HG03064 (cell line): ENCODE measurements around the gene HEATR3.

Experiments used
- ATAC-seq: cut with Tn5 transposase; IDR thresholded peaks from one replicate; pipeline ENCODE4 v1.9.1; 2021; ENCODE audit warnings: low read depth; ENCODE audit not compliant: unreplicated experiment

HEATR3 gene, protein sequence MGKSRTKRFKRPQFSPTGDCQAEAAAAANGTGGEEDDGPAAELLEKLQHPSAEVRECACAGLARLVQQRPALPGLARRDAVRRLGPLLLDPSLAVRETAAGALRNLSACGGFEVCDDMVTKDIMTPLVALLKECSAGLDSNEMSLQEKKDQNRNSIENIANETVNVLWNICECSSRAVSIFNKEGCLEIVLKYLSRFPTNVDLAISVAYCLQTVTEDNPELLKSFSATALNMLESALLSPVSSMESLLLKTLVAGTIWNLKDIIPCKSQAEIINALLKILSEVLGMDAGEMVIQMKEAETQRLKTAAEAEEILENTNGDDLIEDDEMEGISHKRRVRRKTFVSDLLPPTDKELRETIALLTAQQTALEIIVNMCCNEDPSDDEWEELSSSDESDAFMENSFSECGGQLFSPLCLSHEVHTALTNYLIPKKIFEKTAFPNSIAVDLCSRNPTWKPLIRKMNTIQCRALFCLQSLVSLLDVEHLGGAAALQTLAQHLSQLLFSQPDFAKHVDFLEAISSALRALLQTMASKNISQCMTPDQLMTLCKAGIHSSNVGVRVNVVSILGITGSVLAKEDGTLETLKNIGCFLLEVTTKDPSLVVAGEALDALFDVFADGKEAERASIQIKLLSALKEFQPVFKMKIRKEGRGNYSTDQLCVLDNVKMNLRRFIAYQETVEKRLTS

DNA sequence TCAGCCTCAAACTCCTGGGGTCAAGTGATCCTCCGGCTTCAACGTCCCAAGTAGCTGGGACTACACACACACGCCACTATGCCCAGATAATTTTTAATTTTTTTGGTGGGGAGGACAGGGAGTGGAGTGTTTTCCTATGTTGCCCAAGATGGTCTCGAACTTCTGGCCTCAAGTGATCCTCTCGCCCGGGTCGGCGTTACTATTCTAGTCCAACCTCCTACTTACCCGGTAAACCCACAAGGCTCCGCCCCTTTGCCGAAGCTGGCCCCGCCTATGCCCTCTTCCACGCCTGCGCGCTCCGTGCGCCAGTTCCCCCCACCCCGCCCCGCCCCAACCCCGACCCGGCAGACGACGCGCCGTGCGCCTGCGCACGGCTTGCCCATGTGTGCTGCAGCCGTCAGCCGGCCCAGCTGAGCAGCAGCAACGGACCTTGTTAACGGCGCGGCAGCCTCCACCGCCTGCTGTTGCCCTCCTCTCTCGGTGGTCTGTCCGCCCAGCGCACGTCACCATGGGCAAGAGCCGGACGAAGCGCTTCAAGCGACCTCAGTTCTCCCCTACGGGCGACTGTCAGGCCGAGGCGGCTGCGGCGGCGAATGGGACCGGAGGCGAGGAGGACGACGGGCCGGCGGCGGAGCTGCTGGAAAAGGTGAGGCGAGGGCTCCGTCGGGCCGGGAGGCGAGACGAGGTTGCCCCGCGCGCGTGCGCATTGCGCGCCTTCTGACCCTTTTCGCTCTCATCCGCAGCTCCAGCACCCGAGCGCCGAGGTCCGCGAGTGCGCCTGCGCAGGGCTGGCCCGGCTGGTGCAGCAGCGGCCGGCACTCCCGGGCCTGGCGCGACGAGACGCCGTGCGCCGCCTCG is at the start of gene HEATR3:
HEATR3 (plus strand) TSS at position 347 of the 858 bp plus-strand sequence; CDS start at position 509, 162 bp downstream.
- peak; percentile 78 for ATAC-seq

DNA sequence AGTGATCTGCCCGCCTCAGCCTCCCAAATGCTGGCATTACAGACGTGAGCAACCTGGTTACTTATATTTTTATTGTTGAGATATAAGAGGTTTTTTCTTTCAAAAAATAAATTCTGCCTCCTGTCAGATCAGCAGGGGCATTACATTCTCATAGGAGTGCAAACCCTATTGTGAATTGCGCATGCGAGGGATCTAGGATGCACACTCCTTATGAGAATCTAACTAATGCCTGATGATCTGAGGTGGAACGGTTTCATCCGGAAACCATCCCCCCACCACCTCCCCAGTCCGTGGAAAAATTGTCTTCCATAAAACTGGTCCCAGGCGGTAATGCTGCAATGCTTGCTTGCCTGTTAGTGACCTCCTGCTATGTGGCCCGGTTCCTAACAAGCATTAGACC is 48.2 kb upstream of the HEATR3 start:
- ATAC-seq: no peak

DNA sequence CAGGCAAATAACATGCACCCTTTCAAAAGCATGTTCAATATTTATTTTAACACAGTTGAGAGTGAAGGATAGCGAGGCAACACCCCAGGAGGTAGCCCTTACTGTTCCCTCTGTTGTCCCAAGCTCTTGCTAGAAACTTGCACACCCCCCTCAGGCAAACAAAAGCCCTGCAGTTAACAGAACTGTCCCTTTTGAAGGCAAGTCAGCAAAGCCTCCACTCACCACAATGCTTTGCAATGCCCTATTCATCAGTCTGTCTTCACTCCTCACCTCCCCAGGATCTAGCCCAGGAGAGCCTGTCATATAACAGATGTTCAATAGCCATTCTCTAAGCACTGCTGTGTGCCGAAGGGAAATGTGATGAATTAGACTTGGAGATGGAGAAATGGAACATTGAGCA is 44.2 kb upstream of the HEATR3 start:
- no peak for ATAC-seq

DNA sequence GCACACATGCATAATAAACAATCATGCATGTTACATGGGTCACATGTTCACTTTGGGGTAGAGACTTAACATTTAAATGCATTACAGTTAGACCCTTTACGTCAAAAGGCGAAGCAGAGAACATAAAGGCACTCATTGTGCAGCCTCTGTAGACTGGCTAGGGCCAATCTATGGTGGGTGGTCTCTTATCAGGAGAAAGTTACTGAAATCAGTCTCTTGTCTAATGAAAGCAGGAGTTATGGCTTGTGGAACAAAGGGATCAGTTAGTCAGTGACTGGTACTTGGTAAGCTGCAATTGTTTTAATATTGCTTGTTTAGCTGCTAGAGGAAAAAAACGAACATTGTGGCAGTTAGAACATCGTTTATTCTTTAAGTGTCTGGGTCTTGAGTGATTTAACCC is 42.1 kb upstream of the HEATR3 start:
- no peak for ATAC-seq

DNA sequence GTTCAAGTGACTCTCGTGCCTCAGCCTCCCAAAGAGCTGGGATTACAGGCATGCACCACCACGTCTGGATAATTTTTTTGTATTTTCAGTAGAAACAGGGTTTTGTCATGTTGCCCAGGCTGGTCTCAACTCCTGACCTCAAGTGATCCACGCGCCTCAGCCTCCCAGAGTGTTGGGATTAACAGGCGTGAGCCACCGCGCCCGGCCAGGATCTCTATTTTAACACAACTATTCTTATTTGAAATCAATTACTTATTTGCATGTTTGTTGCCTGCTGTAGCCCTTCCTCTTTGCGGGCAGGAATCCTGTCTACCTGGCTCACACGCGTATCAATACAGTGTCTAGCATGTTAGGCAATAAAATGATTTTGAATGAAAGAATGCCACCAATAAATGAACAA is 41.6 kb upstream of the HEATR3 start:
- no peak for ATAC-seq

DNA sequence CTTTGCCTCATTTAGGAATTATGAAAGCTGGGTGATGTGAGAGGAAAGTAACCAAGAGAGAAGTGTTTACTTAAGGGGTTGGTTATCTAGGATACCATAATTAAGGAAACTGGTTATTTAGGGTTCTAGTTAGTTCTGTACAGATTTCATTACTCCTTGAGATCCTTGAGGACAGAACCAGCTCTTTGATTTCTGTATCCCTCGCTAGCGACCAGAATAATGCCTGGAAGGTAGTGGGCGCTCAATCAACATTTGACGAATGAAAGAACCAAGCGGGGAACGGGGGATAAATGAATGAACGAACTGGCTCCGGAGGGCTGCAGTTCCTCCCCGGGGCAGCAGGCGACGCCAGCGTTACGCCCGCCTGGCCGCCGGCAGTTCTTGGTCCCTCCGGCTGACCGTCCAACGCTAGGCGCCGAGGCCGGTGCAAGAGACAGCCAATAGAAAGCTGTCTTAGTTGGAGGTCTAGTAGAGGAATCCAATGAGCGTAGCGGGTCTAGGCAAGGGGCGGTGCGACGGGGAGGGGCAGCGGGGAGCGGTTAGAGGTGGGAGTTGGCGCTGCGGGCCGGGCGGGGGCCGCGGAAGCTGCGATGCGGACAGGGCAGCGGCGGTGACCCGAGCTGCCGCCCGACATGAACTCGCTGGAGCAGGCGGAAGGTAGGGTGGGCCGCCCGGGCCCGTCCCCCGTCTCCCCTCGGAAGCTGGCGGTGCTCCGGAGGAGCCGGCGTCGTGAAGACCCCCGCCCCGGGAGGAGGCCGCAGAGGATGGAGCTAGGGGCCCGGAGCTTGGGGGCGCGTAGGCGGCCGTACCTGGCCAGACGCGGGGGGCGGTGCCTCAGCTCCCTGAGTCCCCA is 40.9 kb upstream of the HEATR3 start, which contains the start of gene CNEP1R1:
CNEP1R1 (plus strand) TSS at position 542 of the 853 bp plus-strand sequence; CDS start at position 633, 91 bp downstream.
- peak; percentile 99 for ATAC-seq

DNA sequence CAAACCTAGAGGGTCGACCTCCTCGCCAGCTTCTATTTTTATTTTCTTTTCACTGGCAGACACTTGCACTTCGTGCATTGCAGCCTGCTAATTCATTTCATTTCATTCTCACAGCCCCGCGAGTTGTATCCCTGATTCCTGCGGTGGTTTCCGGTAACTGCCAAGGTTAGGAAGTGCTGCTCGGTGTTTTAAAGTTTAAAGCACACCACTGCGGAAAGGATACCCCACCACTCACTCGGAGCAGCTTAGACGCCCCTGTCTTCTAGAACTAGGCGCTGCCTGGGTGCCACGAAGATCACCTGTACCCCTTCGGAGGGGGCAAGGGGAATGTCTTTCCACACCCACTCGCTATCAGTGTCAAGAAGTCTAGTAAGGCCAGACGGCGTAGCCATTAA is 40.2 kb upstream of the HEATR3 start:
- ATAC-seq: peak; percentile 10

DNA sequence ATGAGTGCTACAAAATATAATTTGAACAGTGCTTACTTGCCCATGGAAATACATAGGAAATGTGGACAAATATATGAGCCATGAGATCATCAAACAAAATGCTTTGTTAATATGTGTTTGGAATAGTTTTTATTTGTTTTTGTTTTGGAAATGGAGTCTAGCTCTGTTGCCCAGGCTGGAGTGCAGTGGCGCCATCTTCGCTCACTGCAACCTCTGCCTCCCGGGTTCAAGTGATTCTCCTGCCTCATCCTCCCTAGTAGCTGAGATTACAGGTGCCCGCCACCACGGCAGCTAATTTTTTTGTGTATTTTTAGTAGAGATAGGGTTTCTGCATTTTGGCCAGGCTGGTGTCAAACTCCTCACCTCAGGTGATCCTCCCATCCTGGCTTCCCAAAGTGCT is 37.9 kb upstream of the HEATR3 start:
- no peak for ATAC-seq

DNA sequence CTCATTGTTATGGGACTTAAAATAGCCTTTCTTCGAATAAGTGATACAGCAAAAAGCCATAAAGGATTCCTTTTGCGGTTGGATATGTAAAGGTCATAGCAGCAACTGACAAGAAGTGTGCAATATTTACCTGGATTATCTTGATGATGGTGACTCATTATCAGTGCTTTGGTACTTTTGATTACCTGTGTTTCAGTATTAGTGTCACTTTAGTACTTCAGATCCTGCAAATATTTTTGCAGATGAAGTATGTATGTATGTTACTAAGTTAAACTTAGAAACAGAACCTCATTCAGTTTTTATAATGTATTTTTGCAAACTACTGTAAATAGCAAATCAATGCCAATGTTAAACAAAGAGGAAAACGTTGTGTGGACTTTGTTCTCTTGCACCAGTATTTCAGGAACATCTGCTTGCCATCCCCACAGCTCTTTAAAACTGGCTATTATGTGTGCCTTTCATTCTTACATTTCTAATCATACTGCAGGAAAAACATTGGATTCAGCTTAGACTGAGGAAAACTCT is 30.2 kb upstream of the HEATR3 start:
- ATAC-seq: no peak

DNA sequence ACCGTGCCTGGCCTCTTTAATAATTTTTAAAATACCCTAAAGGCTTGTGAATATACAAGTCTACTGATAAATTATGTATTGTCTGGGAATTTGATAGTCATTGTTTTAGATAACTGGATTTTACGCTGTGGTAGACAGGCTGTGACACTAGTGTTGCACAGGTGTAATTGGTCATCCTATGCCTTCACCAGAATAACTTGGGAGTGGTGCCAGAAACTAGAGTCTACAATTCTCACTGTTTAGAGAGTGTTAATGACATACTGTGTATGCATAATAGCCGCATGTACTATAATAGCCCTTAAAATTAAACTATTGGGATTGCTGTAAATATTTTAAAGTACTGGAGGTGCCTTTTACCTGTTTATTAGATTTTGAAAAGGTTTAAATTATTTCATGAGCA is 29.3 kb upstream of the HEATR3 start:
- no peak for ATAC-seq

DNA sequence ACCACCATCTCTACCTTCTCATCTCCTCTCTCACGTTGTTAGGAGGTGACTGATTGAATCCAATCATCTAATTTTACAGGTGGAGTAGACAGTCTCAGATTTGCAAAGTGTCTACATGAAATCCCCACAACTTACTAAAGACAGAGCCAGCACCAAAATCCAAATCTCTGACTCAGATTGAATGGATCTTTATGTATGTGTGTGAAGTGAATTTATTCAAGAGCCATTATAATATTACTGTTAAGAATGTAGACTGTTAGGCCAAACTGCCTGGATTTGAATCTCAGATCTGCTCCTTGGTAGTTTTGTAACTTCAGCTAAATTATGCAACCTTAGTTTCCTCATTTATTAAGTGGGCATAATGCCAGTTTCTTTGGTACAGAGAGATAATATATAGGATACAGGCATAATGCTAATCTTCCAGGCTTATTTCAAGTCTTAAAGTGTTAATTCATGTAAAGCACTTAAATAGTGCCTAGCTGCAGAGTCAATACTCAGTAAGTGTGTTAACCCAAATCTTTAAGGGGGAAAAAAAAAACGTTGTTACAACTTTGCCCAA is 28.0 kb upstream of the HEATR3 start:
- no peak for ATAC-seq

DNA sequence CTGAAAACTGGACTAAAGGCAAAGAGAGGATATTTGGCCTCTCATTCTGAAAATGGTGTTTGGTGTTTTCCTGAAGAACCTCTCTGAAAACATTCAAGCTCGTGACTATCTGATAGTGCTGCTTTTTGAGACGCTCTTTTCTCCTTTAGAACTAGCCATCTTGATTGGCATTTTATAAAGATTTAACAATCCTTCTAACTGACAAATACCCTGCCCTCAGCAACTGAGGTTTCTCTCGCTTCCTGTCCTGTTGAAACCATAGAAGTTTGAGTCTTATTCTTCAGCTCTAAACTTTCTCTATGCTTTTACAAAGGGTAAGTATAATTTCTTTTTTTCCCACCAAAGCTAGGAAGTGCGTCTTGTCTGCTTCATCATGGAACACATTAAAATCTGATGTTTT is 27.5 kb upstream of the HEATR3 start:
- ATAC-seq: no peak

DNA sequence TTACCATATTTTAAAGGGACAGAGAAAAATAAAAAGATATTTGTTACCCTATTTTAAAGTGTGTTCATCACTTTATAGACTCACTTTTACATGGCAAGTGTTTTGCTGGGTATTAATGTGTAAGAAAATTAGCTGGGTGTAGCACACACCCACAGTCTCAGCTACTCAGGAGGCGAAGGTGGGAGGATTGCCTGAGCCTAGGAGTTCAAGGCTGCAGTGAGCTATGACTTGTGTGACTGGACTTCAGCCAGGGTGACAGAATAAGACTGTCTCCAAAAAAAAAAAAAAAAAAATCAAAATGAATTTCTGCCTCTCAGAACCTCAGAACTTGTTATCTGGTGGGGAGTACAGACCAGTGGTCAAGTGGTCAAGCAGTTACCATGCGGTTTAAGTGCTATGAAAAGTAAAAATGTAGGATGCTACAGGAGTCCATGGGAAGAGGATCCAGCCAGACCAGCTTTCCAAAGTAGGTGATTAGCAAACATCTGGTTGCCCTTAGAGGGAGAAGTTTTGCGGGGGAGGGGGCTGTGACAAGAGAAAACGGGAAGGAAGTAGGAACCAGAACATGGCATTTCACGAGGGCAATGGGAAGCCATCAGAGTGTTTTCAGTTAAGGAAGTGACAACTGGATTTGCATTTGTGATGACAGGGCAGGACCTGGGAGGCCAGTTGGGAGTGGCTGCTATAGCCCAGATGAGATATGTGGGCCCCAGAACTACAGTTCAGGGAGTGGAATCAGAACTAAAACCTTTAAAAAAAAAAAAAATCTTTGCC is 26.8 kb upstream of the HEATR3 start:
- no peak for ATAC-seq

DNA sequence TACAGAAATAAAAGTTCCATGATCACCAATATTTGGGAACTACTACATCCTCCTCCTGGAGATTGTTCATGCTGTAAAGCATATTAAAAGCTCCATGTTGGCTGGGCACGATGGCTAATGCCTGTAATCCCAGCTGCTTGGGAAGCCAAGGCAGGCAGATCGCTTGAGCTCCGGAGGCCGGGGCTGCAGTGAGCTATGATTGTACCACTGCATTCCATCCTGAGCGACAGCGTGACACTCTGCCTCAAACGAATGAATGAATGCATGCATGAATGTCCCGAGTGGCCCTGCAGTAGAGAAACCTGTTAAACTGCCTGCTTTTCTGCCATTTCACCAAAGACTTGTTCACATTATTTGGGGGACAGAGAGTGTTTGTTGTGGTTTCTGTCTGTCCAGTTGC is 25.8 kb upstream of the HEATR3 start:
- ATAC-seq: no peak

DNA sequence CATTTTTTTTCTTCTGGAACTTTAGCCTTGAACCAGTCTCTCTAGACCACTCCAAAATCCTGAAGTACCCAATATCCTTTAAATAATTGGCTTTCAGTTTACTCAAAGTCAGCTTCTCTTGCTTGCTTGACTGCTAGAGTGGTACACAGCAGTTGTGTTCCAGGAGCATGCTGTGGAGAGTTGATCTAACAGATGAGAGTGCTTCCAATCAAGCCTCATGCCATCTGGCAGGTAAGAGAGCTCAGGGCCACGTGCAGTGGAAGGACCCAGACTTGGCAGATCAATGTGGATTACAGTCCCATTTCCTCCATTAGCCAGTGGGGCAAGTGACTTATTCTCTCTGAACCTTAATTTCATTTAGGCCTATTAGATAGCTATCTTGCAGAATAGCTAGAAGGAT is 25.1 kb upstream of the HEATR3 start:
- no peak for ATAC-seq

DNA sequence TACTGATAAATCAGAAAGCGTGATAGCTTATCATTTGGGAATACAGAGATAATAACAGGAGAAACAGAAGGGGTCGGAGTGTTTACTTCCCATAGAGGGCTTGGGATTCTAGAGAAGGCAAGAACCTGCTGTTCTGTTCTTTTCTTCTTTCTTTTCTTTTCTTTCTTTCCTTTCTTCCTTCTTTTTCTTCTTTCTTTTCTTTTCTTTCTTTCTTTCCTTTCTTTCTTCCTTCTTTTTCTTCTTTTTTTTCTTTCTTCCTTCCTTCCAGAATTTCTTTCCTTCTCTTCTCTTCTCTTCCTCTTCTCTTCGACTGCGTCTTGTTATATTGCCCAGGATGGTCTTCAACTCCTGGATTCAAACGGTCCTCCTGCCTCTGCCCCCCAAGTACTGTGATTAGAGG is 22.4 kb upstream of the HEATR3 start:
- ATAC-seq: no peak

DNA sequence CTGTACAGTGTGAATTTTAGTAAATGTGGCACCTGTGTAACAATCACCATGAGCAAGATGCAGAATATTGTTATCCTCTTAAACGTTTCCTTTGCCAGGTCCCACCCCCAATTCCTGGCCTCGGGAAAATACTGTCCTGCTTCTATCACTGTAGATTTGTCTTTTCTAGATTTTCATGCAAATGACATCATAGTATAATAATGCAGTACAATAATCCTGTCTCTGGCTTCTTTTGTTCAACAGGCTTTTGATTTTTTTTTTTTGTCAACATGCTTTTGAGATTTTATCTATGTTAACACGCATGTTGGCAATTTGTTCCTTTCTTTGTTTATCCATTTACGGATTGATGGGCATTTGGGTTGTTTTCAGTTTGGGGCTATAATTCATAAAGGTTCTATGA is 20.4 kb upstream of the HEATR3 start:
- no peak for ATAC-seq

DNA sequence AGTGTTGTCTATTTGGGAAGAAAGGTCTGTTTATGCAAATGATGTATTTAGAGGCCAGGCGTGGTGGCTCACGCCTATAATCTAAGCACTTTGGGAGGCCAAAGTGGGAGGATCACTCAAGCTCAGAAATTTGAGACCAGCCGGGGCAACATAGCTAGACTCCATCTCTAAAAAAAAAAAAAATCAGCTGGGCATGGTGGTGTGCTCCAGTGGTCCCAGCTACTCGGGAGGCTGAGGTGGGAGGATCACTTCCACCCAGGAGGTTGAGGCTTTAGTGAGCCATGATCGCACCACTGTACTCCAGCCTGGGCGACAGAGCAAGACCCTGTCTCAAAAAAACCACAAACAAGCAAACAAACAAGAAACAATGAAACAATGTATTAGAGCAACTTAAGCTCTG is 18.9 kb upstream of the HEATR3 start:
- no peak for ATAC-seq

DNA sequence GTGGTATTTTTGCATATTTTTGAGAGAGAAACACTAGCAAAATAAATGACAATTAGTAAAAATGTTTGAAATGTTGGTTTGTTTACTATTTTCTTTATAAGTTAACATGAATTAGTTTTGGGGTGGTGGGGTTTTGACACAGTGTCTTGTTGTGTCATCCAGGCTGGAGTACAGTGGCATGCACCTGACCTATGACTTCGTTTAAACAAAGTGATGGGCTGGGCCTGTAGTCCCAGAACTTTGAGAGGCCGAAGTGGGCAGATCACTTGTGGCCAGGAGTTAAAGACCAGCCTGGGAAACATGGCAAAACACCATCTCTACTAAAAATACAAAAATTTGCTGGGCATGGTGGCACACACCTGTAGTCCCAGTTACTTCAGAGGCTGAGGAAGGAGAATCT is 17.9 kb upstream of the HEATR3 start:
- no peak for ATAC-seq
